GM23338 (cell line): Measurements from ENCODE around the gene OR5AL1. TPM values are rescaled to one million over a fixed set of nuclear protein-coding genes. Genes with fewer than 3 reads are reported as not detected.

Source experiments
- ATAC-seq: fragments of 200-7000 bp; cut with Tn5 transposase; 3 replicates; pipeline ENCODE4 v1.9.1; 2020
- DNase-seq: peaks from one replicate; pipeline ENCODE4 v3.0.0-alpha.2; 2015; ENCODE audit warnings: low spot score
- H2AFZ ChIP-seq: fragments of 200-600 bp; sonication (generic); 2 replicates; pipeline ENCODE4 v1.8.0; 2016; ENCODE audit warnings: antibody characterized with exemption, mild to moderate bottlenecking, moderate library complexity
- H3F3A ChIP-seq: fragments of 200-600 bp; sonication (generic); replicated peaks from 2 replicates; pipeline ENCODE4 v1.8.0; 2017; ENCODE audit warnings: antibody characterized with exemption, mixed run types, low read depth
- H3K27ac ChIP-seq: fragments of 200-600 bp; sonication (generic); 2 replicates; pipeline ENCODE4 v1.6.1; 2016; ENCODE audit warnings: low read depth
- H3K27me3 ChIP-seq: fragments of 200-600 bp; sonication (generic); 2 replicates; pipeline ENCODE4 v1.8.0; 2016; ENCODE audit warnings: mild to moderate bottlenecking, mixed run types, moderate library complexity; ENCODE audit not compliant: insufficient read depth
- H3K36me3 ChIP-seq: fragments of 200-600 bp; sonication (generic); 2 replicates; pipeline ENCODE4 v1.8.0; 2016; ENCODE audit warnings: mild to moderate bottlenecking; ENCODE audit not compliant: insufficient read depth
- H3K4me1 ChIP-seq: fragments of 200-600 bp; sonication (generic); 2 replicates; pipeline ENCODE4 v1.8.0; 2016; ENCODE audit warnings: mild to moderate bottlenecking, moderate library complexity; ENCODE audit not compliant: insufficient read depth
- H3K4me2 ChIP-seq: fragments of 200-600 bp; sonication (generic); 2 replicates; pipeline ENCODE4 v1.7.1; 2017; ENCODE audit warnings: mixed run types
- H3K4me3 ChIP-seq: fragments of 200-600 bp; sonication (generic); 2 replicates; pipeline ENCODE4 v1.6.1; 2016; ENCODE audit warnings: mixed run types
- H3K79me2 ChIP-seq: fragments of 200-600 bp; sonication (generic); replicated peaks from 2 replicates; pipeline ENCODE4 v1.8.0; 2017; ENCODE audit warnings: mild to moderate bottlenecking; ENCODE audit not compliant: insufficient read depth
- H3K9me2 ChIP-seq: fragments of 200-600 bp; sonication (generic); 2 replicates; pipeline ENCODE4 v1.8.0; 2017; ENCODE audit not compliant: insufficient read depth
- H4K20me1 ChIP-seq: fragments of 200-600 bp; sonication (generic); replicated peaks from 2 replicates; pipeline ENCODE4 v1.8.0; 2017; ENCODE audit warnings: mild to moderate bottlenecking; ENCODE audit not compliant: insufficient read depth
- H3K27ac Mint-ChIP-seq: 2 replicates; pipeline ENCODE4 v1.8.0; 2020; ENCODE audit warnings: inconsistent platforms, mild to moderate bottlenecking, moderate library complexity, mixed read lengths
- H3K27me3 Mint-ChIP-seq: 3 replicates; pipeline ENCODE4 v1.8.0; 2022; ENCODE audit warnings: low read depth, mild to moderate bottlenecking, moderate library complexity, mixed read lengths, inconsistent platforms; ENCODE audit not compliant: insufficient read depth, poor library complexity
- H3K36me3 Mint-ChIP-seq: 3 replicates; pipeline ENCODE4 v1.8.0; 2021; ENCODE audit warnings: low read depth, mild to moderate bottlenecking, inconsistent platforms, moderate library complexity, mixed read lengths
- H3K4me1 Mint-ChIP-seq: 3 replicates; pipeline ENCODE4 v1.8.0; 2020; ENCODE audit warnings: mild to moderate bottlenecking, inconsistent platforms, mixed read lengths
- H3K4me3 Mint-ChIP-seq: 3 replicates; pipeline ENCODE4 v1.8.0; 2021; ENCODE audit warnings: moderate library complexity, mild to moderate bottlenecking, inconsistent platforms, mixed read lengths
- H3K9me3 Mint-ChIP-seq: 3 replicates; pipeline ENCODE4 v1.8.0; 2020; ENCODE audit warnings: moderate library complexity, mild to moderate bottlenecking, inconsistent platforms, mixed read lengths
- CREB1 ChIP-seq: fragments of 250-450 bp; sonication (Bioruptor Pico); IDR thresholded peaks from 2 replicates; pipeline ENCODE4 v1.5.0; 2020; ENCODE audit warnings: low read depth, mild to moderate bottlenecking, moderate library complexity
- CTCF ChIP-seq, 2 experiments: fragments of 200-600 bp in 1 of 2; sonication (generic) in 1 of 2; conservative IDR thresholded peaks; 2 replicates each; pipeline versions ENCODE4 v1.5.1 to v1.6.1; 2016 to 2017; ENCODE audit warnings: antibody characterized with exemption in 2 of 2, low read depth in 2 of 2, mild to moderate bottlenecking in 2 of 2, moderate library complexity in 1 of 2
- EZH2 ChIP-seq: fragments of 200-600 bp; sonication (generic); IDR thresholded peaks from one replicate; pipeline ENCODE4 v1.8.0; 2017; ENCODE audit warnings: antibody characterized with exemption, mild to moderate bottlenecking, low read depth; ENCODE audit not compliant: unreplicated experiment
- EZH2phosphoT487 ChIP-seq: fragments of 200-600 bp; sonication (generic); IDR thresholded peaks from one replicate; pipeline ENCODE4 v1.8.1; 2018; ENCODE audit warnings: antibody characterized with exemption; ENCODE audit not compliant: unreplicated experiment
- JUNB ChIP-seq: IDR thresholded peaks from one replicate; pipeline ENCODE4 v1.6.1; 2016; ENCODE audit warnings: antibody characterized with exemption; ENCODE audit not compliant: unreplicated experiment
- NANOG ChIP-seq: IDR thresholded peaks from 2 replicates; pipeline ENCODE4 v1.6.1; 2016; ENCODE audit warnings: antibody characterized with exemption, borderline replicate concordance
- POLR2AphosphoS5 ChIP-seq: IDR thresholded peaks from 2 replicates; pipeline ENCODE4 v1.6.1; 2016; ENCODE audit warnings: antibody characterized with exemption, low read depth
- REST ChIP-seq: IDR thresholded peaks from one replicate; pipeline ENCODE4 v1.6.1; 2018; ENCODE audit warnings: antibody characterized with exemption; ENCODE audit not compliant: unreplicated experiment
- STAT1 ChIP-seq: IDR thresholded peaks from one replicate; pipeline ENCODE4 v1.6.1; 2016; ENCODE audit warnings: antibody characterized with exemption; ENCODE audit not compliant: unreplicated experiment
- ZNF114 ChIP-seq: fragments of 250-450 bp; sonication (Bioruptor Pico); IDR thresholded peaks from 2 replicates; pipeline ENCODE4 v1.5.0; 2020; ENCODE audit warnings: mild to moderate bottlenecking, moderate library complexity
- ZNF331 ChIP-seq: fragments of 250-450 bp; sonication (Bioruptor Pico); IDR thresholded peaks from 2 replicates; pipeline ENCODE4 v1.5.0; 2020; ENCODE audit warnings: low read depth, mild to moderate bottlenecking, moderate library complexity
- ZNF462 ChIP-seq: fragments of 250-450 bp; sonication (Bioruptor Pico); IDR thresholded peaks from 2 replicates; pipeline ENCODE4 v1.5.0; 2020; ENCODE audit warnings: mild to moderate bottlenecking, moderate library complexity
- polyA plus RNA-seq: library from polyadenylated mRNA; unstranded; fragments of >200 nt; fragmentation: Nextera tagmentation; extraction: Ambion mirVana; gene quantifications from 2 replicates; pipeline ENCODE4 v1.2.1, GENCODE V29; 2016
- total RNA-seq: library from RNA; depleted of rRNA; stranded (reverse); fragments of >200 nt; shearing (Covaris generic); gene quantifications from 2 replicates; pipeline ENCODE4 v1.2.3, GENCODE V29; 2014
- TF ChIP-seq, protein P1 (sequence below): IDR thresholded peaks from 2 replicates; pipeline ENCODE4 v1.6.1; 2016; ENCODE audit warnings: antibody characterized with exemption

Gene OR5AL1
- total and polyA plus RNA-seq, 2 experiments from 2014 or later, result not detected

DNA sequence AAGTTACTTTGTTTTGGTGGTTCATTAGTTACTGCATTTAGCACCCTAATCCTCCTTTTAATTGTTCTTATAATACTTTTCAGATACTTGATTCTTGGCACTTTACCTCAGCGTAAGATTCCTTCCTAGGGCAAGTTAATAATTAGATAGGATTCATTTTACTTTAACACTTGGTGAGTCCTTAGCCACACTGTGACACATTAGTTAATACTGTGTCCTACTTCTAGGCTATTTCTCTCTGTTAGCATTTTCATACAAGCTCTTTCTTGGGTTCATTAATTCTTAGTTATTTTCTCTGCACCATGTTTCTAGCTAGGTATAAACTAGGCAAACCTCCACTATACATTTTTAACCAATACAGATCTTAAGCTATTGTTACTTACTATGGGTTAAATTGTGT, 44.6 kb downstream of the OR5AL1 start:
- Mint-ChIP-seq H3K27me3 (peaks cover 4% of the 10 kb centered on the region), H3K4me3 (no peak overlapping the region), H3K27ac (no peak overlapping the region; the same call in 1 of the 2 replicates), H3K4me1 (peaks cover 21% of the 10 kb centered on the region; the same call in 2 of the 3 replicates), H3K36me3 (no peaks in the 10 kb centered on the region; the same call in 2 of the 3 replicates), H3K9me3 (peaks cover 10% of the 10 kb centered on the region)
- Histone ChIP-seq H3K4me1 (peaks cover 16% of the 10 kb centered on the region; the same call in 1 of the 2 replicates), H2AFZ (no peak overlapping the region), H3K36me3 (no peaks in the 10 kb centered on the region), H3K4me3 (no peak overlapping the region), H3K9me2 (no peaks in the 10 kb centered on the region), H3K4me2 (no peak overlapping the region), H3K79me2 (no peaks in the 10 kb centered on the region), H3K27ac (no peak overlapping the region), H3F3A (no peaks in the 10 kb centered on the region), H3K27me3 (no peaks in the 10 kb centered on the region), H4K20me1 (no peaks in the 10 kb centered on the region)
- DNase-seq (no peak), ATAC-seq (no peak)
- TF ChIP-seq CREB1 (CRISPR knock-in tag) (no peak), ZNF114 (CRISPR knock-in tag) (no peak), ZNF462 (CRISPR knock-in tag) (no peak), JUNB (no peak), CTCF (conservative IDR thresholded peaks at IDR 0.05; ENCODE audit: low read depth in 2 of 2) (no peak), POLR2AphosphoS5 (no peak), REST (no peak), EZH2 (no peak), NANOG (no peak), EZH2phosphoT487 (no peak), STAT1 (no peak), ZNF331 (no peak)
- TF ChIP-seq, protein P1, sequence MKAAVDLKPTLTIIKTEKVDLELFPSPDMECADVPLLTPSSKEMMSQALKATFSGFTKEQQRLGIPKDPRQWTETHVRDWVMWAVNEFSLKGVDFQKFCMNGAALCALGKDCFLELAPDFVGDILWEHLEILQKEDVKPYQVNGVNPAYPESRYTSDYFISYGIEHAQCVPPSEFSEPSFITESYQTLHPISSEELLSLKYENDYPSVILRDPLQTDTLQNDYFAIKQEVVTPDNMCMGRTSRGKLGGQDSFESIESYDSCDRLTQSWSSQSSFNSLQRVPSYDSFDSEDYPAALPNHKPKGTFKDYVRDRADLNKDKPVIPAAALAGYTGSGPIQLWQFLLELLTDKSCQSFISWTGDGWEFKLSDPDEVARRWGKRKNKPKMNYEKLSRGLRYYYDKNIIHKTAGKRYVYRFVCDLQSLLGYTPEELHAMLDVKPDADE, result no peak
